Mucosa of stomach (tissue), 1 donor: ENCODE data around the gene INPP4B.

Experiments used
- H3K27me3 ChIP-seq: one replicate; pipeline ENCODE4 v1.7.0; 2013; ENCODE audit warnings: mild to moderate bottlenecking, low read length; ENCODE audit not compliant: control insufficient read depth, insufficient read depth
- H3K36me3 ChIP-seq: one replicate; pipeline ENCODE4 v1.7.0; 2013; ENCODE audit warnings: low read length; ENCODE audit not compliant: control insufficient read depth, insufficient read depth
- H3K4me1 ChIP-seq: one replicate; pipeline ENCODE4 v1.7.0; 2013; ENCODE audit warnings: mild to moderate bottlenecking, low read length; ENCODE audit not compliant: control insufficient read depth, insufficient read depth
- H3K4me3 ChIP-seq: one replicate; pipeline ENCODE4 v1.7.0; 2013; ENCODE audit warnings: low read length
- H3K9ac ChIP-seq: one replicate; pipeline ENCODE4 v1.7.0; 2013; ENCODE audit warnings: mild to moderate bottlenecking, low read length, moderate library complexity
- H3K9me3 ChIP-seq: one replicate; pipeline ENCODE4 v1.7.0; 2013; ENCODE audit warnings: mild to moderate bottlenecking, low read length, moderate library complexity; ENCODE audit not compliant: control insufficient read depth
- donor health status: Pancreatic carcinoma.

The INPP4B gene

GRCh38 chr4:142036795-142037583, 809.1 kb downstream of the INPP4B start:
- peaks cover 5% of the 10 kb centered on the region for H3K4me1 ChIP-seq
- no peaks in the 10 kb centered on the region for H3K36me3 ChIP-seq
- no peak overlapping the region for H3K4me3 ChIP-seq
- no peaks in the 10 kb centered on the region for H3K9me3 ChIP-seq
- no peak overlapping the region for H3K9ac ChIP-seq
- H3K27me3 ChIP-seq = no peaks in the 10 kb centered on the region

GRCh38 chr4:142035566-142035965, 810.5 kb downstream of the INPP4B start:
- H3K27me3 ChIP-seq = no peaks in the 10 kb centered on the region
- peaks cover 5% of the 10 kb centered on the region for H3K4me1 ChIP-seq
- H3K4me3 ChIP-seq = no peak overlapping the region
- H3K9me3 ChIP-seq = no peaks in the 10 kb centered on the region
- no peak overlapping the region for H3K9ac ChIP-seq
- no peaks in the 10 kb centered on the region for H3K36me3 ChIP-seq

- H3K4me1 ChIP-seq = peaks cover 5% of the 10 kb centered on the region
- no peaks in the 10 kb centered on the region for H3K9me3 ChIP-seq
- H3K36me3 ChIP-seq = no peaks in the 10 kb centered on the region
- no peak overlapping the region for H3K9ac ChIP-seq
- H3K27me3 ChIP-seq = no peaks in the 10 kb centered on the region
- H3K4me3 ChIP-seq = no peak overlapping the region
Observed at GRCh38 chr4:142034101-142034500, 812.0 kb downstream of the INPP4B start.

- no peak overlapping the region for H3K9ac ChIP-seq
- no peak overlapping the region for H3K4me3 ChIP-seq
- no peaks in the 10 kb centered on the region for H3K36me3 ChIP-seq
- H3K4me1 ChIP-seq = no peaks in the 10 kb centered on the region
- no peaks in the 10 kb centered on the region for H3K9me3 ChIP-seq
- no peaks in the 10 kb centered on the region for H3K27me3 ChIP-seq
Observed at GRCh38 chr4:142030010-142030409, 816.1 kb downstream of the INPP4B start.

- Histone ChIP-seq H3K36me3 (no peaks in the 10 kb centered on the region), H3K4me3 (no peak overlapping the region), H3K9ac (no peak overlapping the region), H3K27me3 (no peaks in the 10 kb centered on the region), H3K9me3 (no peaks in the 10 kb centered on the region), H3K4me1 (peaks cover 14% of the 10 kb centered on the region)
Observed at GRCh38 chr4:142021761-142022160, 824.3 kb downstream of the INPP4B start.

- Histone ChIP-seq H3K4me3 (no peak overlapping the region), H3K36me3 (no peaks in the 10 kb centered on the region), H3K4me1 (peaks cover 14% of the 10 kb centered on the region), H3K9me3 (no peaks in the 10 kb centered on the region), H3K9ac (no peak overlapping the region), H3K27me3 (no peaks in the 10 kb centered on the region)
Observed at GRCh38 chr4:142021181-142021580, 824.9 kb downstream of the INPP4B start.

- H3K9ac ChIP-seq = no peak overlapping the region
- H3K9me3 ChIP-seq = no peaks in the 10 kb centered on the region
- no peaks in the 10 kb centered on the region for H3K27me3 ChIP-seq
- no peak overlapping the region for H3K4me3 ChIP-seq
- no peaks in the 10 kb centered on the region for H3K36me3 ChIP-seq
- H3K4me1 ChIP-seq = no peaks in the 10 kb centered on the region
Observed at GRCh38 chr4:142016031-142016430, 830.1 kb downstream of the INPP4B start.

- Histone ChIP-seq H3K27me3 (no peaks in the 10 kb centered on the region), H3K9me3 (no peaks in the 10 kb centered on the region), H3K4me1 (no peaks in the 10 kb centered on the region), H3K4me3 (no peak overlapping the region), H3K36me3 (no peaks in the 10 kb centered on the region), H3K9ac (no peak overlapping the region)
Observed at GRCh38 chr4:142009751-142010150, 836.4 kb downstream of the INPP4B start.

- Histone ChIP-seq H3K36me3 (no peaks in the 10 kb centered on the region), H3K9ac (no peak overlapping the region), H3K4me1 (no peaks in the 10 kb centered on the region), H3K27me3 (no peaks in the 10 kb centered on the region), H3K4me3 (no peak overlapping the region), H3K9me3 (no peaks in the 10 kb centered on the region)
Observed at GRCh38 chr4:142005519-142005918, 840.6 kb downstream of the INPP4B start.

GRCh38 chr4:141999446-142000143, 846.5 kb downstream of the INPP4B start:
- H3K9me3 ChIP-seq = no peaks in the 10 kb centered on the region
- no peaks in the 10 kb centered on the region for H3K4me1 ChIP-seq
- H3K27me3 ChIP-seq = no peaks in the 10 kb centered on the region
- H3K36me3 ChIP-seq = no peaks in the 10 kb centered on the region
- H3K4me3 ChIP-seq = no peak overlapping the region
- no peak overlapping the region for H3K9ac ChIP-seq

GRCh38 chr4:141995056-141995455, 851.0 kb downstream of the INPP4B start:
- Histone ChIP-seq H3K9me3 (no peaks in the 10 kb centered on the region), H3K4me3 (no peak overlapping the region), H3K27me3 (no peaks in the 10 kb centered on the region), H3K9ac (no peak overlapping the region), H3K4me1 (no peaks in the 10 kb centered on the region), H3K36me3 (no peaks in the 10 kb centered on the region)

- H3K4me3 ChIP-seq = no peak overlapping the region
- H3K27me3 ChIP-seq = no peaks in the 10 kb centered on the region
- H3K36me3 ChIP-seq = no peaks in the 10 kb centered on the region
- H3K4me1 ChIP-seq = no peaks in the 10 kb centered on the region
- no peak overlapping the region for H3K9ac ChIP-seq
- no peaks in the 10 kb centered on the region for H3K9me3 ChIP-seq
Observed at GRCh38 chr4:141977433-141977832, 868.7 kb downstream of the INPP4B start.
